SK-N-SH (cell line): ENCODE data around the gene MLXIP. TPM values are rescaled to one million over a fixed set of nuclear protein-coding genes. Genes with fewer than 3 reads are reported as not detected.

ENCODE experiments used
- CTCF ChIA-PET: fragments of 300-600, 350-600 bp; formaldehyde crosslinking; extraction: SDS; loops from one replicate; lab custom pipeline; 2021; lab: Yijun Ruan, JAX
- POLR2A ChIA-PET: fragments of 350-600 bp; sonication (Branson Sonifier 250); formaldehyde crosslinking; extraction: SDS; loops from one replicate; lab custom pipeline; 2020; ENCODE audit warnings: antibody characterized with exemption, inconsistent platforms; lab: Yijun Ruan, JAX
- DNase-seq: peaks from one replicate; pipeline ENCODE4 v3.0.0; 2012
- H2AFZ ChIP-seq: fragments of 200-600 bp; sonication (generic); 2 replicates; pipeline ENCODE4 v1.8.1; 2016; ENCODE audit warnings: antibody characterized with exemption, mild to moderate bottlenecking, low read depth
- H3F3A ChIP-seq: fragments of 200-600 bp; sonication (generic); replicated peaks from 2 replicates; pipeline ENCODE3; 2016; ENCODE audit warnings: antibody characterized with exemption, mild to moderate bottlenecking; ENCODE audit not compliant: insufficient read depth
- H3K27ac ChIP-seq, 2 experiments: fragments of 200-500 bp in 1 of 2; fragments of 200-600 bp in 1 of 2; sonication (Bioruptor generic) in 1 of 2; sonication (generic), shearing (Covaris generic) in 1 of 2; 2 replicates each; pipeline versions ENCODE4 v1.5.1 to v1.6.1; 2014 to 2016; ENCODE audit warnings: low read depth in 2 of 2, inconsistent platforms in 1 of 2, low read length in 1 of 2, mild to moderate bottlenecking in 1 of 2, mixed read lengths in 1 of 2
- H3K27me3 ChIP-seq: fragments of 200-600 bp; sonication (generic), shearing (Covaris generic); 2 replicates; pipeline ENCODE4 v1.6.1; 2016; ENCODE audit warnings: mixed run types; ENCODE audit not compliant: insufficient read depth
- H3K36me3 ChIP-seq, 2 experiments: fragments of 200-500 bp in 1 of 2; fragments of 200-600 bp in 1 of 2; sonication (Bioruptor generic) in 1 of 2; sonication (generic) in 1 of 2; replicated peaks in 1 of 2; 2 replicates each; pipeline versions ENCODE3 to v1.5.1; 2014 to 2016; ENCODE audit warnings: low read length in 1 of 2, mild to moderate bottlenecking in 1 of 2; ENCODE audit not compliant: insufficient read depth in 2 of 2, control insufficient read depth in 1 of 2
- H3K4me1 ChIP-seq, 2 experiments: fragments of 200-500 bp in 1 of 2; fragments of 200-600 bp in 1 of 2; sonication (Bioruptor generic) in 1 of 2; sonication (generic), shearing (Covaris generic) in 1 of 2; 2 replicates each; pipeline versions ENCODE4 v1.5.1 to v1.6.1; 2014 to 2016; ENCODE audit warnings: low read depth in 1 of 2, low read length in 1 of 2, mixed run types in 1 of 2; ENCODE audit not compliant: insufficient read depth in 2 of 2, control insufficient read depth in 1 of 2
- H3K4me2 ChIP-seq: fragments of 200-600 bp; sonication (generic), shearing (Covaris generic); 2 replicates; pipeline ENCODE4 v1.6.1; 2017; ENCODE audit warnings: mixed run types
- H3K4me3 ChIP-seq, 2 experiments: fragments of 200-500 bp in 1 of 2; fragments of 200-600 bp in 1 of 2; sonication (Bioruptor generic) in 1 of 2; sonication (generic), shearing (Covaris generic) in 1 of 2; 2 replicates each; pipeline versions ENCODE4 v1.5.1 to v1.8.1; 2014 to 2016; ENCODE audit warnings: low read depth in 2 of 2, inconsistent platforms in 1 of 2, low read length in 1 of 2, mild to moderate bottlenecking in 1 of 2, mixed read lengths in 1 of 2, moderate library complexity in 1 of 2
- H3K79me2 ChIP-seq: fragments of 200-600 bp; sonication (generic); 2 replicates; pipeline ENCODE4 v1.8.1; 2017; ENCODE audit warnings: mild to moderate bottlenecking; ENCODE audit not compliant: insufficient read depth
- H3K9ac ChIP-seq: fragments of 200-600 bp; sonication (generic); 2 replicates; pipeline ENCODE4 v1.6.1; 2017; ENCODE audit warnings: mixed run types
- H3K9me2 ChIP-seq: fragments of 200-600 bp; sonication (generic); 2 replicates; pipeline ENCODE4 v1.6.1; 2017; ENCODE audit warnings: mixed run types
- H3K9me3 ChIP-seq: fragments of 200-600 bp; sonication (generic); 2 replicates; pipeline ENCODE4 v1.6.1; 2017; ENCODE audit warnings: mixed run types, mild to moderate bottlenecking, moderate library complexity
- H4K20me1 ChIP-seq: fragments of 200-600 bp; sonication (generic); 2 replicates; pipeline ENCODE4 v1.6.1; 2017; ENCODE audit warnings: mild to moderate bottlenecking, mixed run types; ENCODE audit not compliant: insufficient read depth
- EP300 ChIP-seq, 2 experiments: IDR thresholded peaks; 2 replicates each; pipeline versions ENCODE4 v1.4.0 to v1.6.1; 2012; ENCODE audit warnings: borderline replicate concordance in 1 of 2, low read depth in 1 of 2, low read length in 1 of 2
- FOXJ3 ChIP-seq: sonication (generic); formaldehyde crosslinking; IDR thresholded peaks from 2 replicates; pipeline ENCODE4 v1.5.1; 2020; ENCODE audit warnings: mild to moderate bottlenecking, missing genetic modification reagents
- GATA2 ChIP-seq: sonication (generic); formaldehyde crosslinking; IDR thresholded peaks from 2 replicates; pipeline ENCODE4 v1.5.0; 2020; ENCODE audit warnings: mild to moderate bottlenecking, missing genetic modification reagents
- MEF2A ChIP-seq: IDR thresholded peaks from 2 replicates; pipeline ENCODE4 v1.4.0; 2012; ENCODE audit warnings: low read depth, borderline replicate concordance
- MXI1 ChIP-seq: IDR thresholded peaks from 2 replicates; pipeline ENCODE4 v1.6.1; 2012; ENCODE audit warnings: mild to moderate bottlenecking, low read depth, low read length, improper control_type of control experiment
- NFIC ChIP-seq: IDR thresholded peaks from 2 replicates; pipeline ENCODE4 v1.4.0; 2012; ENCODE audit warnings: borderline replicate concordance
- TEAD4 ChIP-seq: IDR thresholded peaks from 2 replicates; pipeline ENCODE4 v1.4.0; 2012; ENCODE audit warnings: mild to moderate bottlenecking, borderline replicate concordance; ENCODE audit not compliant: insufficient read depth
- YY1 ChIP-seq: IDR thresholded peaks from 2 replicates; pipeline ENCODE4 v1.4.0; 2012; ENCODE audit warnings: low read depth, mild to moderate bottlenecking
- whole genome bisulfite sequencing: methylation state at CpG from one replicate; pipeline ENCODE4 v1.1.6; 2017; ENCODE audit warnings: low lambda C conversion rate; 5-methylcytosine and 5-hydroxymethylcytosine counted together
- polyA plus RNA-seq, 3 experiments: library from polyadenylated mRNA; depleted of rRNA; stranded (reverse); fragments of >200 nt; gene quantifications; 2 replicates each; pipeline ENCODE4 v1.2.3, GENCODE V29; 2012
- TF ChIP-seq, protein P1 (sequence below): IDR thresholded peaks from 2 replicates; pipeline ENCODE4 v1.4.0; 2012; ENCODE audit warnings: low read depth, borderline replicate concordance
- TF ChIP-seq, protein P2 (sequence below): IDR thresholded peaks from 2 replicates; pipeline ENCODE4 v1.4.0; 2012; ENCODE audit warnings: low read depth, borderline replicate concordance
- TF ChIP-seq, protein P3 (sequence below): fragments of 150-350 bp; IDR thresholded peaks from 2 replicates; pipeline ENCODE4 v1.6.1; 2016; ENCODE audit warnings: mild to moderate bottlenecking, low read depth, low read length
- TF ChIP-seq, protein P4 (sequence below): IDR thresholded peaks from 2 replicates; pipeline ENCODE4; 2012
- TF ChIP-seq, protein P5 (sequence below): IDR thresholded peaks from 2 replicates; pipeline ENCODE4 v1.6.1; 2012; ENCODE audit warnings: mild to moderate bottlenecking, low read depth, low read length, moderate library complexity

Gene MLXIP
- polyA plus RNA-seq, 1 of the 3 experiments (the other 2 are of a cell fraction) = 11.0 TPM

DNA sequence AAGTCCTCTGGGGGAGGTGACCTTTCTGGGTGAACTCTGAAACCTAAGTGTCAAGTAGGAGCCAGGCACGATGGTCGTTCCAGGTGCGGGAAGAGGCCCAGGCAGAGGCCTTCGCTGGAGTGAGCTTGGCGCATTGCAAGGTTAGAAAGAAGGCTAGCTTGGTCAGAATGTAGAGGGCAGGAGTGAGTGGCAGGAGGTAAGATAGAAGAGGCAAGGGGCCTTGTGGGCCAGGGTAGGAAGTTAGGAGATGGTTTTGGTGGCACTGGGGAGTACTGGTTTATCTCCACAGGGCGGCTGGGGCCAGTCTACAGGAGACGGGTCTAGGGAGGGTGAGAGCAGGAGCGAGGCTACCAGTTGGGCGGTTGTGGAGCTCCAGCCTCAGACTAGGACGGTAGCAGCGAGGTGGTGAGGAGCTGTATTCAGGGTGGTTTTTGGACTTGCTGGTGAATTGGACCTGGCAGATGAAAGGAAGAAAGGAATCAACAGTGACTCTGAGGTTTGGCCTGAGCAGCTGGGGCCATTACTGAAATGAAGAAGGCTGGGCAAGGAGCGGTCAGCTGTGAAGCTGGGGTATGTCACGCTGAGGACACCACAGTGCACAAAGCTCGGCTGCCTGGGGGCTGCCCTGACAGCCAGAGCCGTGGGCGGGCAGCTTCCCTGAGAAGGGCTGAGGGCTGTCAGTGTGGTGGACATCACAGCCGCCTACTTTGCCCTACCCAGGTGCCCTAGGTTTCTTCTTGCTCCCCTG is 9.0 kb downstream of the MLXIP start:
- TF ChIP-seq TEAD4 = no peak
- no peak for TF ChIP-seq MEF2A
- no peak for TF ChIP-seq NFIC
- TF ChIP-seq, protein P1, sequence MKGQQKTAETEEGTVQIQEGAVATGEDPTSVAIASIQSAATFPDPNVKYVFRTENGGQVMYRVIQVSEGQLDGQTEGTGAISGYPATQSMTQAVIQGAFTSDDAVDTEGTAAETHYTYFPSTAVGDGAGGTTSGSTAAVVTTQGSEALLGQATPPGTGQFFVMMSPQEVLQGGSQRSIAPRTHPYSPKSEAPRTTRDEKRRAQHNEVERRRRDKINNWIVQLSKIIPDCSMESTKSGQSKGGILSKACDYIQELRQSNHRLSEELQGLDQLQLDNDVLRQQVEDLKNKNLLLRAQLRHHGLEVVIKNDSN = no peak
- no peak for TF ChIP-seq MXI1
- TF ChIP-seq, protein P2, sequence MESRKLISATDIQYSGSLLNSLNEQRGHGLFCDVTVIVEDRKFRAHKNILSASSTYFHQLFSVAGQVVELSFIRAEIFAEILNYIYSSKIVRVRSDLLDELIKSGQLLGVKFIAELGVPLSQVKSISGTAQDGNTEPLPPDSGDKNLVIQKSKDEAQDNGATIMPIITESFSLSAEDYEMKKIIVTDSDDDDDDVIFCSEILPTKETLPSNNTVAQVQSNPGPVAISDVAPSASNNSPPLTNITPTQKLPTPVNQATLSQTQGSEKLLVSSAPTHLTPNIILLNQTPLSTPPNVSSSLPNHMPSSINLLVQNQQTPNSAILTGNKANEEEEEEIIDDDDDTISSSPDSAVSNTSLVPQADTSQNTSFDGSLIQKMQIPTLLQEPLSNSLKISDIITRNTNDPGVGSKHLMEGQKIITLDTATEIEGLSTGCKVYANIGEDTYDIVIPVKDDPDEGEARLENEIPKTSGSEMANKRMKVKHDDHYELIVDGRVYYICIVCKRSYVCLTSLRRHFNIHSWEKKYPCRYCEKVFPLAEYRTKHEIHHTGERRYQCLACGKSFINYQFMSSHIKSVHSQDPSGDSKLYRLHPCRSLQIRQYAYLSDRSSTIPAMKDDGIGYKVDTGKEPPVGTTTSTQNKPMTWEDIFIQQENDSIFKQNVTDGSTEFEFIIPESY = no peak
- no peak for TF ChIP-seq YY1
- TF ChIP-seq, protein P3, sequence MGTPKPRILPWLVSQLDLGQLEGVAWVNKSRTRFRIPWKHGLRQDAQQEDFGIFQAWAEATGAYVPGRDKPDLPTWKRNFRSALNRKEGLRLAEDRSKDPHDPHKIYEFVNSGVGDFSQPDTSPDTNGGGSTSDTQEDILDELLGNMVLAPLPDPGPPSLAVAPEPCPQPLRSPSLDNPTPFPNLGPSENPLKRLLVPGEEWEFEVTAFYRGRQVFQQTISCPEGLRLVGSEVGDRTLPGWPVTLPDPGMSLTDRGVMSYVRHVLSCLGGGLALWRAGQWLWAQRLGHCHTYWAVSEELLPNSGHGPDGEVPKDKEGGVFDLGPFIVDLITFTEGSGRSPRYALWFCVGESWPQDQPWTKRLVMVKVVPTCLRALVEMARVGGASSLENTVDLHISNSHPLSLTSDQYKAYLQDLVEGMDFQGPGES = no peak
- no peak for TF ChIP-seq EP300 (IDR thresholded peaks at IDR 0.05; ENCODE audit: borderline replicate concordance in 1 of 2, low read depth in 1 of 2, low read length in 1 of 2)
- TF ChIP-seq, protein P4, sequence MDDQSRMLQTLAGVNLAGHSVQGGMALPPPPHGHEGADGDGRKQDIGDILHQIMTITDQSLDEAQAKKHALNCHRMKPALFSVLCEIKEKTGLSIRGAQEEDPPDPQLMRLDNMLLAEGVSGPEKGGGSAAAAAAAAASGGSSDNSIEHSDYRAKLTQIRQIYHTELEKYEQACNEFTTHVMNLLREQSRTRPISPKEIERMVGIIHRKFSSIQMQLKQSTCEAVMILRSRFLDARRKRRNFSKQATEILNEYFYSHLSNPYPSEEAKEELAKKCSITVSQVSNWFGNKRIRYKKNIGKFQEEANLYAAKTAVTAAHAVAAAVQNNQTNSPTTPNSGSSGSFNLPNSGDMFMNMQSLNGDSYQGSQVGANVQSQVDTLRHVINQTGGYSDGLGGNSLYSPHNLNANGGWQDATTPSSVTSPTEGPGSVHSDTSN = no peak
- no peak for TF ChIP-seq GATA2 (CRISPR knock-in tag)
- TF ChIP-seq FOXJ3 (CRISPR knock-in tag) = no peak
- TF ChIP-seq, protein P5, sequence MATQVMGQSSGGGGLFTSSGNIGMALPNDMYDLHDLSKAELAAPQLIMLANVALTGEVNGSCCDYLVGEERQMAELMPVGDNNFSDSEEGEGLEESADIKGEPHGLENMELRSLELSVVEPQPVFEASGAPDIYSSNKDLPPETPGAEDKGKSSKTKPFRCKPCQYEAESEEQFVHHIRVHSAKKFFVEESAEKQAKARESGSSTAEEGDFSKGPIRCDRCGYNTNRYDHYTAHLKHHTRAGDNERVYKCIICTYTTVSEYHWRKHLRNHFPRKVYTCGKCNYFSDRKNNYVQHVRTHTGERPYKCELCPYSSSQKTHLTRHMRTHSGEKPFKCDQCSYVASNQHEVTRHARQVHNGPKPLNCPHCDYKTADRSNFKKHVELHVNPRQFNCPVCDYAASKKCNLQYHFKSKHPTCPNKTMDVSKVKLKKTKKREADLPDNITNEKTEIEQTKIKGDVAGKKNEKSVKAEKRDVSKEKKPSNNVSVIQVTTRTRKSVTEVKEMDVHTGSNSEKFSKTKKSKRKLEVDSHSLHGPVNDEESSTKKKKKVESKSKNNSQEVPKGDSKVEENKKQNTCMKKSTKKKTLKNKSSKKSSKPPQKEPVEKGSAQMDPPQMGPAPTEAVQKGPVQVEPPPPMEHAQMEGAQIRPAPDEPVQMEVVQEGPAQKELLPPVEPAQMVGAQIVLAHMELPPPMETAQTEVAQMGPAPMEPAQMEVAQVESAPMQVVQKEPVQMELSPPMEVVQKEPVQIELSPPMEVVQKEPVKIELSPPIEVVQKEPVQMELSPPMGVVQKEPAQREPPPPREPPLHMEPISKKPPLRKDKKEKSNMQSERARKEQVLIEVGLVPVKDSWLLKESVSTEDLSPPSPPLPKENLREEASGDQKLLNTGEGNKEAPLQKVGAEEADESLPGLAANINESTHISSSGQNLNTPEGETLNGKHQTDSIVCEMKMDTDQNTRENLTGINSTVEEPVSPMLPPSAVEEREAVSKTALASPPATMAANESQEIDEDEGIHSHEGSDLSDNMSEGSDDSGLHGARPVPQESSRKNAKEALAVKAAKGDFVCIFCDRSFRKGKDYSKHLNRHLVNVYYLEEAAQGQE = no peak
- 96% methylated on average over 13 of the region's 17 CpGs for WGBS
- Histone ChIP-seq H3K4me3 (no peak overlapping the region), H3K4me1 (peaks cover 9 to 16% of the 10 kb centered on the region in 2 experiments; a peak in 2 of 4 replicates), H3K27me3 (no peaks in the 10 kb centered on the region), H2AFZ (no peak overlapping the region), H3K36me3 (peaks cover 9 to 11% of the 10 kb centered on the region in 2 experiments), H3F3A (peaks cover 24% of the 10 kb centered on the region), H3K9me2 (no peaks in the 10 kb centered on the region), H3K9ac (no peak overlapping the region), H3K4me2 (no peak overlapping the region), H3K9me3 (no peaks in the 10 kb centered on the region), H3K27ac (no peak overlapping the region), H3K79me2 (peaks cover 92% of the 10 kb centered on the region), H4K20me1 (peaks cover 23% of the 10 kb centered on the region)
- ChIA-PET CTCF (interaction anchor here (0.7 to 3.5 kb wide), 7 partner anchors 10 to 38 kb away, joined by 3 to 12 read pairs (median 6); no protein-coding TSS in a partner anchor), POLR2A (interaction anchor here (2.4 kb wide), 1 partner anchor 9 kb away, joined by 7 read pairs; the partner anchor contains the start of gene MLXIP)
- no peak for DNase-seq
